Measurements from ENCODE around the gene PLXNA2. TPM values are rescaled to one million over a fixed set of nuclear protein-coding genes. Genes with fewer than 3 reads are reported as not detected.

Gene PLXNA2
- total RNA-seq, 1 experiment from 2014 or later = 0.89 TPM

GRCh38 chr1:208219659-208220282 lies 24.4 kb downstream of the PLXNA2 start (continued):
- TF ChIP-seq RAD21 (IDR thresholded peaks at IDR 0.05; ENCODE audit: low read depth) (no peak), FOSL1 (IDR thresholded peaks at IDR 0.05; ENCODE audit: low read depth) (no peak), JUND (IDR thresholded peaks at IDR 0.05) (no peak), MAX (IDR thresholded peaks at IDR 0.05) (no peak), EZH2phosphoT487 (IDR thresholded peaks at IDR 0.05; ENCODE audit: borderline replicate concordance) (no peak), SRF (IDR thresholded peaks at IDR 0.05; ENCODE audit: low read depth) (no peak), ELF1 (IDR thresholded peaks at IDR 0.05; ENCODE audit: borderline replicate concordance, low read depth) (no peak)
- TF ChIP-seq, protein P1, sequence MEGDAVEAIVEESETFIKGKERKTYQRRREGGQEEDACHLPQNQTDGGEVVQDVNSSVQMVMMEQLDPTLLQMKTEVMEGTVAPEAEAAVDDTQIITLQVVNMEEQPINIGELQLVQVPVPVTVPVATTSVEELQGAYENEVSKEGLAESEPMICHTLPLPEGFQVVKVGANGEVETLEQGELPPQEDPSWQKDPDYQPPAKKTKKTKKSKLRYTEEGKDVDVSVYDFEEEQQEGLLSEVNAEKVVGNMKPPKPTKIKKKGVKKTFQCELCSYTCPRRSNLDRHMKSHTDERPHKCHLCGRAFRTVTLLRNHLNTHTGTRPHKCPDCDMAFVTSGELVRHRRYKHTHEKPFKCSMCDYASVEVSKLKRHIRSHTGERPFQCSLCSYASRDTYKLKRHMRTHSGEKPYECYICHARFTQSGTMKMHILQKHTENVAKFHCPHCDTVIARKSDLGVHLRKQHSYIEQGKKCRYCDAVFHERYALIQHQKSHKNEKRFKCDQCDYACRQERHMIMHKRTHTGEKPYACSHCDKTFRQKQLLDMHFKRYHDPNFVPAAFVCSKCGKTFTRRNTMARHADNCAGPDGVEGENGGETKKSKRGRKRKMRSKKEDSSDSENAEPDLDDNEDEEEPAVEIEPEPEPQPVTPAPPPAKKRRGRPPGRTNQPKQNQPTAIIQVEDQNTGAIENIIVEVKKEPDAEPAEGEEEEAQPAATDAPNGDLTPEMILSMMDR (IDR thresholded peaks at IDR 0.05 in 2 of 3, conservative IDR thresholded peaks at IDR 0.05 in 1 of 3; ENCODE audit: borderline replicate concordance in 1 of 3, insufficient read depth in 1 of 3, low read depth in 2 of 3, low read length in 2 of 3) = no peak

DNA sequence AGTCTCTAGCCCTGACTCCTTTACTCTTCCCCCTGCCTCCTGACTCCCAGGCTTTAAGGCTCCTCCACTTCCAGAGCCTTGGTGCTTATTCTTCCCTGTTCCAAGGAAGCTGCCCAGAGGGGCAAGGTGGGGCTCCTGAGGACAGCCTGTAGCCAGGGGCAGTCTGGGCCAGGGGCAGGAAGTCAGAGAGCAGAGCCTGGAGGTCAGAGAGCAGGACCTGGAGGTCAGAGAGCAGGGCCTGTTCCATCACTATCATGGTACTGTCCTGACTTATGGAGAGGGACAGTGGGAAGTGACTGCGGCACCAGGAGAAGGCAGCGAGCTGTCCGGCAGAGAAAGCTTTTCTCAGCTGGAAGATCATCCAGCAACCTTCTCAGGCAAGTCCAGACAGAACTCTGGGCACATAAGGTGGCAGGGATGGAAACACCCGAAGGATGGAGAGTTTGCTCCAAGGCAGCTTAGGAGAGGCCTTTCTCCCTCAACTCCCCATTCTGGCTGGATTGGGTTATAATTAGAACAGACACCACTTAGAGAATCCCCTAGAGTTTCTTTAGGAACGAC lies 25.0 kb downstream of the PLXNA2 start:
- Histone ChIP-seq H3K4me3 (replicated peaks in 1 of 2; ENCODE audit: low read depth in 1 of 2, low read length in 2 of 2) (no peak overlapping the region), H4K20me1 (ENCODE audit: insufficient read depth) (no peaks in the 10 kb centered on the region), H3K4me1 (ENCODE audit: control insufficient read depth in 1 of 2, insufficient read depth in 2 of 2, low read length in 2 of 2) (peaks cover 0 to 12% of the 10 kb centered on the region in 2 experiments; a peak in 2 of 4 replicates), H3K9me3 (ENCODE audit: control insufficient read depth in 1 of 2, insufficient read depth in 1 of 2, low read depth in 1 of 2, low read length in 2 of 2) (no peaks in the 10 kb centered on the region), H3K27ac (ENCODE audit: low read depth, low read length) (no peak overlapping the region), H3K27me3 (ENCODE audit: insufficient read depth, low read length) (peaks cover 9% of the 10 kb centered on the region; the same call in 1 of the 2 replicates), H3K36me3 (ENCODE audit: control insufficient read depth in 1 of 2, insufficient read depth in 2 of 2, low read length in 2 of 2) (no peaks in the 10 kb centered on the region), H3K9me2 (ENCODE audit: insufficient read depth) (no peaks in the 10 kb centered on the region), H3K9ac (ENCODE audit: low read length) (no peak overlapping the region), H3K4me2 (ENCODE audit: low read length) (no peak overlapping the region), H3K79me2 (ENCODE audit: insufficient read depth, low read length) (no peaks in the 10 kb centered on the region), H2AFZ (ENCODE audit: low read depth, low read length, poor library complexity, severe bottlenecking) (no peak overlapping the region)
- ATAC-seq (no peak), DNase-seq (ENCODE audit: low read depth, low spot score) (no peak)
- ChIA-PET RAD21 (ENCODE audit: low non-redundant PET in 1 of 2, low total read pairs in 2 of 2, uncharacterized antibody in 2 of 2, unreplicated experiment in 2 of 2) (no interaction called here), POLR2A (no interaction called here), CTCF (no interaction called here)
- BruUV-seq (replicated peaks) = no TSS peak
- intact Hi-C loops (cut with micrococcal nuclease) = no loop called here
- TF ChIP-seq ZNF274 (IDR thresholded peaks at IDR 0.05; ENCODE audit: low read depth, low read length) (no peak), CBX3 (IDR thresholded peaks at IDR 0.05; ENCODE audit: low read depth) (no peak), TCF7L2 (IDR thresholded peaks at IDR 0.05; ENCODE audit: borderline replicate concordance, extremely low read depth, insufficient read depth, insufficient read length) (no peak), CEBPB (IDR thresholded peaks at IDR 0.05; ENCODE audit: low read depth) (no peak), YY1 (IDR thresholded peaks at IDR 0.05; ENCODE audit: extremely low read depth, insufficient replicate concordance, low read depth, low read length) (no peak), SRF (IDR thresholded peaks at IDR 0.05; ENCODE audit: low read depth) (no peak), SP1 (IDR thresholded peaks at IDR 0.05; ENCODE audit: low read depth) (no peak), ZFX (IDR thresholded peaks at IDR 0.05) (no peak), ATF3 (IDR thresholded peaks at IDR 0.05) (no peak)
- TF ChIP-seq, protein P2, sequence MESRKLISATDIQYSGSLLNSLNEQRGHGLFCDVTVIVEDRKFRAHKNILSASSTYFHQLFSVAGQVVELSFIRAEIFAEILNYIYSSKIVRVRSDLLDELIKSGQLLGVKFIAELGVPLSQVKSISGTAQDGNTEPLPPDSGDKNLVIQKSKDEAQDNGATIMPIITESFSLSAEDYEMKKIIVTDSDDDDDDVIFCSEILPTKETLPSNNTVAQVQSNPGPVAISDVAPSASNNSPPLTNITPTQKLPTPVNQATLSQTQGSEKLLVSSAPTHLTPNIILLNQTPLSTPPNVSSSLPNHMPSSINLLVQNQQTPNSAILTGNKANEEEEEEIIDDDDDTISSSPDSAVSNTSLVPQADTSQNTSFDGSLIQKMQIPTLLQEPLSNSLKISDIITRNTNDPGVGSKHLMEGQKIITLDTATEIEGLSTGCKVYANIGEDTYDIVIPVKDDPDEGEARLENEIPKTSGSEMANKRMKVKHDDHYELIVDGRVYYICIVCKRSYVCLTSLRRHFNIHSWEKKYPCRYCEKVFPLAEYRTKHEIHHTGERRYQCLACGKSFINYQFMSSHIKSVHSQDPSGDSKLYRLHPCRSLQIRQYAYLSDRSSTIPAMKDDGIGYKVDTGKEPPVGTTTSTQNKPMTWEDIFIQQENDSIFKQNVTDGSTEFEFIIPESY (IDR thresholded peaks at IDR 0.05; ENCODE audit: extremely low read depth, insufficient replicate concordance, low read length) = no peak

All from HCT116 (cell line).